EL (cell line): Measurements from ENCODE around the gene TXNIP.
"Not testable (repeated sequence)": the region's sequence is repeated elsewhere in the genome, so short reads cannot be mapped to it uniquely, and the experiment has no call there.

ENCODE experiments used
- DNase-seq: peaks from one replicate; pipeline ENCODE4 v3.0.0-alpha.2; 2016

Gene TXNIP, protein sequence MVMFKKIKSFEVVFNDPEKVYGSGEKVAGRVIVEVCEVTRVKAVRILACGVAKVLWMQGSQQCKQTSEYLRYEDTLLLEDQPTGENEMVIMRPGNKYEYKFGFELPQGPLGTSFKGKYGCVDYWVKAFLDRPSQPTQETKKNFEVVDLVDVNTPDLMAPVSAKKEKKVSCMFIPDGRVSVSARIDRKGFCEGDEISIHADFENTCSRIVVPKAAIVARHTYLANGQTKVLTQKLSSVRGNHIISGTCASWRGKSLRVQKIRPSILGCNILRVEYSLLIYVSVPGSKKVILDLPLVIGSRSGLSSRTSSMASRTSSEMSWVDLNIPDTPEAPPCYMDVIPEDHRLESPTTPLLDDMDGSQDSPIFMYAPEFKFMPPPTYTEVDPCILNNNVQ

DNA sequence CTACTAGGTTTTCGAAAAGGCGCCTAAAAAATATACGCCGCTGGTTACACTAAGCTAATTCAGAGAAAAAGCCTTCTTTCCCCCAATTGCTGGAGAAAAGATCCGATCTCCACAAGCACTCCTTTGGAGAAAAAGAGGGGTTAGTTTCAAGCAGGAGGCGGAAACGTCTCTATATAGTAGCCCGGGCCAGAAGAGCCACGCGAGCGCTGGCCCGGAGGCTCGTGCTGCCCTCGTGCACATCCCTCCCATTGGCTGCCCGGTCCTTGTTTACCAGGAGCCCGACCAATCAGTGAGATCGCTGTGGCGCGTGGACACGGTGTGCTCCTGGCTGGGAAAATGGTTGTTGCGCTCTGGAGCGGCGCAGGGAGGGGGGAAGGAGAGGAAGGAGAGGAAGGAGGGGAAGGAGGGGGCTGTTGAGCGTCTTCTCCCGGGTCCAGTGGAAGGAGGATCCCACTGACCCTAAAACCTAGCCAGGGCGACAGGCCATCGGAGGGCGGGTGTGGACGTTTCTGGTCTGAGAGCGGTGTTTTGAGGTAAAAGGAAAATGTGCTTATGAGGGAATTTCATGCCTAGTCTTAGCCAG is at the start of gene TXNIP:
Gene TXNIP, minus strand, starts transcription at position 147 of the 583 bp plus-strand sequence. CDS start 313 bp downstream, outside the sequence.
- DNase-seq = peak; percentile 98

GRCh38 chr1:146039844-146040194 is 43.4 kb upstream of the TXNIP start:
- peak; percentile 13 for DNase-seq

DNA sequence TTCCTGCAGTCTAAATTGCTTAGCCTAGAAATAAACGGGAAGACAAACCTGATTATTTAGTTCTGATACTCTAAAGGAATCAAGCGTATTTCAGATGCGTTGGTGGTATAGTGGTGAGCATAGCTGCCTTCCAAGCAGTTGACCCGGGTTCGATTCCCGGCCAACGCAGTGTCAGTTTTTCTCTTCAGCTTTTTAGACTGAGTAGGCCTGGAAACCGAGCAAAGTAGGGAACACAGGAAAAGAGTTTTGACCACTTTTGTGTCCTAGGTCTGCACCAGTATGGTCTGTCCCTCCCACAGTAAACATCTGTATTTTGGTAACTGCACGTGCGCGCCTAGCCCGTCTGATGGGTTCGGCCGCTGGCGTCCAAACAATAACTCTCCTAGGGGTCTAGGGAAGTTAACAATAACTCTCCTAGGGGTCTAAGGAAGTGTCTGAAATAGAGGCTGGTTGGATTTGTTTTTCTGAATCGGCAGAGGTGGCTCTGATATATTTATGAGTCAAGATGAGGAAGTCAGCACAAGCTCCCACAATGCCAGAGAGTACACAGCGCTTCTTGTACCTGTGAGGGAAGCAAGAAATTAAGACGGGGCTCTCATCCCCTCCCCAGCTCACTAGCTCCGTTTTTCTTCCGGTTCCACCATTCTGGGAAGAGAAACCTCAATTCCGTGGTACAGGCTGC is 40.7 kb upstream of the TXNIP start:
- DNase-seq = peak; percentile 91

- DNase-seq = no peak
Observed at GRCh38 chr1:146036241-146036964, 40.0 kb upstream of the TXNIP start.

DNA sequence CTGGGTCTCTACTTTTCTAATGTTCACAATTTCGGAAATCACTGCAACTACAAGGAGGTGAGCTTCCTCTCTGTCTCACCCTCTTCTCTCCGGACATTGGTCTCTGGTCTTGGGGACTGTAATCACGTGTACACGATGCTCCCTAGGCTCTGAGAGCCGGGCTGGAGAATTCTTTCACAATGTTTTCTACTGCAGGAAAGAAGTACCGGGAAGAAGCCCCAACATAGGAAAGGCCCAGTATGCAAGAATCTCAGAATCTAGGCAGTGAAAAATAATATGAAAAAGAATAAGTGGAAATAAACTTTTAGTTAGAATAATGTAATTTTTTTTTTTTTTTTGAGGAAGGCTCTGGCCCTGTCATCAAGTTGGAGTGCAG is 38.7 kb upstream of the TXNIP start:
- DNase-seq = peak; percentile 67

DNA sequence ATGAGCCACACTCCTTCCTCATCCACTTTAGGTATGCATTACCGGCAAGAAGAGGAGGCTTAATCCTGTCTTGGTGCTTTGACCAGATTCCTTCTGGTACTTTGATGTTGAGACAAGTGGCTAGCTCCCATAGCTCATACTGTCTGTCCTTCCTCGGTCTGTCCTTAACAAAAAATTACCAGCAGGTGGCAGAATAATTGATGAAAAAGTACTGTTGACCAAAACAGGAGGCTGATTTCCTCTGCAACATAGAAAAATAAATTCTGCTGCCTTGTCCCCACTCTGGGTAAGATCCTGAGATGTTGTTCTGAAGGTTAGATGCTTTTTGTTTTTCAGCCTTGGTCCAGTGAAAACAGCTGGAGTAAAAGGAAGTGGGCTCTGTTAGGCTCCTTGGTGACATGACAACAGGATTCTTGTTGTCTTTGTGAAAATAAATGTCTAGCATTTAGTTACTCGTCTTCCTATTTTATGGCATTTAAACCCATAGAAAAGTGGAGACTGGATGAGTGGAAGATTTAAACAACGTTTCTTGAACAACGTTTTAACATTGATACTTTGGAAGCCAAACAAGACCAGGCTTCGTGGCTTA is 36.3 kb upstream of the TXNIP start:
- peak; percentile 67 for DNase-seq

GRCh38 chr1:146031476-146031875 is 35.1 kb upstream of the TXNIP start:
- DNase-seq = no peak

- no peak for DNase-seq
Observed at GRCh38 chr1:146029117-146029516, 32.7 kb upstream of the TXNIP start.

DNA sequence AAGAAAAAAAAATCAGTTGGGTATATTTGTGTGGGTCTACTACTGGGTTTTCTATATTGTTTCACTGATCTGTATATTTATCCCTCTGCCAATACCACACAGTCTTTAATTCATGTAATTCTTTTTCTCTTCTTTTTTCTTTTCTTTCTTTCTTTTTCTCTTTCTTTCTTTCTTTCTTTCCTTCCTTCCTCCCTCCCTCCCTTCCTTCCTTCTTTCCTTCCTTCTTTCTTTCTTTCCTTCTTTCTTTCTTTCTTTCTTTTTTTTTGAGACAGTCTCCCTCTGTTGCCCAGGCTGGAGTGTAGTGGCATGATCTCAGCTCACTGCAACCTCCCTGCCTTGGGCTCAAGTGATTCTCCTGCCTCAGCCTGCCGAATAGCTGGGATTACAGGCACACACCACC is 30.3 kb upstream of the TXNIP start:
- DNase-seq = not testable (repeated sequence)

DNA sequence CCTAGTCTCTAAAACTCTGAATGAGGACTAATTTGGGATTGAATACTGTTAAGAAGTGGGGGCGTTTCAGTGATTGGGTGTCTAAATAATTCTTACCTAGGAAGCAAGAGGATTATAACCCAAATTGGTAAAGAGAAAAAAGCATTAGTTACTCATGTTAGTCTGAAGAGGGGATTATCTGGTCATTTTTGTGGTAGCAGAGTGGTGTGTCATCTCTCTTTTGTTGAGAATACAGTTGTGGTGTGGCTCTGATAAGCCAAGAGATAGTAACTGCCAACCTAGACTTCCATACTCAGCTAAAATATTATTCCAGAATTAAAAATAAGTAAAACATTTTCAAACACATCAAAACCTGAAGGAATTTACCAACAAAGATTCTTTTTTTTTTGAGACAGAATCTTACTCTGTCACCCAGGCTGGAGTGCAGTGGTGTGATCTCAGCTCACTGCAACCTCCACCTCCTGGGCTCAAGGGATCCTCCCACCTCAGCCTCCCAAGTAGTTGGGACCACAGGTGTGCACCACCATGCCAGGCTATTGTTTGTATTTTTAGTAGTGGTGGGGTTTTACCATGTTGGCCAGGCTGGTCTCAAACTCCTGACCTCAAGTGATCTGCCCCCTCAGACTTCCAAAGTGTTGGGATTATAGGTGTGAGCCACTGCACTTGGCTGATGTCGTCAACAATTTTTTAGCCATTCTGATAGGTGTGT is 29.6 kb upstream of the TXNIP start:
- DNase-seq = not testable (repeated sequence)

DNA sequence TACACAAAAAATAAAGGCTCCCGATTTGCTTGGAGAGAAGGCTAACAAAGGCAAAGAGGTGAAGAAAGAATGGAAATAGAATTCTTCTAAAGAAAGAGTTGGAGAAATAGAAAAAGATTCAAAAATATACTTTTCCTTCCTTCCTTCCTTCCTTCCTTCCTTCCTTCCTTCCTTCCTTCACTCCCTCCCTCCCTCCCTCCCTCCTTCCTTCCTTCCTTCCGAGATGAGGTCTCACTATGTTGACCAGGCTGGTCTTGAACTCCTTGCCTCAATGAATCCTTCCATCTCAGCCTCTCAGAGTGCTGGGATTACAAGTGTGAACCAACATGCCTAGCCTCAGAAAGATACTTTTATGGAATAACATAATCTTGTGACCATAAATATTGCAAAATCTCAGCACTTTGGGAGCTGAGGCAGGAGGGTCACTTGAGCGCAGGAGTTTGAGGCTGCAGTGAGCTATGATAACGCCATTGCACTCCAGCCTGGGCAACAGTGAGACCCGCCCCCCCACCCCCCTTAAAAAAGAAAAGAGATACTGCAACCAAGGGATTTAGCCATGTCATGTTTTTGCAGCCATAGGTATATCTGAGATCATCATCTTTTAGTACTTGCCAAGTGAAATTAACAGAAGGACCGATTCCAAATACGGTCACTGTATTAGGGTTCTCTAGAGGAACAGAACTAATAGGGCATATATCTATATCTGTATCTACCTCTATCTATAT is 26.2 kb upstream of the TXNIP start:
- no peak for DNase-seq

- no peak for DNase-seq
Observed at GRCh38 chr1:146021622-146022402, 25.4 kb upstream of the TXNIP start, which contains the start of gene HJV. HJV (minus strand) TSS chr1:146021735; CDS start chr1:146020231, 1,504 bp downstream.

GRCh38 chr1:146021050-146021445 is 24.7 kb upstream of the TXNIP start:
- no peak for DNase-seq

GRCh38 chr1:146020058-146021049 is 24.0 kb upstream of the TXNIP start:
- DNase-seq = no peak

DNA sequence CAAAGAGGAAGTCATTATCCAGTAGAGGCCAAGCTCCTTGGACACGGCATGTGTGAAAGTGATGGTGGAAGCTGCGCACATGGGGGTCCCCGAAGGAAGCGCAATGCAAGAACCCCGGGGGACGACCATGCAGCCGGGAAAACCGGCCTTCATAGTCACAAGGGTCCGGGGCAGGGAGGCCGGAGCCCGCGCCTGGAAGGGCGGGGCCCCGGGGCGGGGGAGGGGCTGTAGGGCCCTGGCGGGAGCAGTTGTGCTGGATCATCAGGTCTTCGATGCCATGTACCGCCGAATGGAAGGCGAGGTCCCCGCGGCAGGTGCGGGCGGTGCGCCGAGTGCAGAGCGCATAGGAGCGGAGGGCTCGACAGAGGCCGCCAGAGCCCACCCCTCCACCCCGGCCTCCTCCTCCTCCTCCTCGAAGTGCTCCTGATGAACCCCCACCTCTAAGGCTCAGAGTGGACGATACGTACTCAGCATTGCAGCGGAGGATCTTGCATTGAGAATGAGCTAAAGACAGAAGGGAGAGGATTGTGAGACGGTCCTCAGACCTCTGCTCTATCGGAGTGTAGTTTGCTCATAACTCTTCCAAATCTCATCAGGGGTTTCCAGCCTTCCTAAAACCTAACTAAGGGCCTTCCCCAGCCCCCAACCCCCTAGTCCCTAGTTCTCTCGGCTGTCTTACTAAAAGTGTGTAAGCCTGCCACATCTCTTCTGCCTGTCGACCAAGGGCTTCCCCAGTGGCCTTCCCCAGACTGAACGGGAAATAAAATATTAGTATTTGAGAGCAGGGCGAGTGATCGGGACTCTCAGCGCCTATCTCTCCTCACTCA is 23.1 kb upstream of the TXNIP start:
- DNase-seq = no peak

DNA sequence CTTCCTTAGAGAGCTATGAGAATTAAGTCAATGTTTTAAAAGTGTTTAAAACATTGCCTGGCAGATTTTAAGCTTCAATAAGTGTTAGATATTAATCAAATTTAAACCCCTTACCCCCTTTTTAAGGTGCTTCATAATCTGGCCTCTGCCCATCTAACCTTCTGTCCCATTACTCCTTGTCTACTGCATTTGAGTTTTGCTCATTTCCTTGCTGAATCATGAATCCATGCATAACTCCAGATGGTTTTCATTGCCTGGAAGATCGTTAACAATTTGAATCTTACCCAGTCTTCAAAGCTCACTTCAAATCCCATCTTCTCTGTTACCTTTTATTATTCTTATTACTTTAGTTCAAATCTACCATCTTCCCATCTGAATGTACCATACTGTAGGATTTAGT is 20.5 kb upstream of the TXNIP start:
- no peak for DNase-seq

- no peak for DNase-seq
Observed at GRCh38 chr1:146013559-146013922, 17.2 kb upstream of the TXNIP start.
